Measurements from ENCODE around the gene GTSE1. TPM values are rescaled to one million over a fixed set of nuclear protein-coding genes. Genes with fewer than 3 reads are reported as not detected.

GTSE1 gene
- total and polyA plus RNA-seq, 12 donors, result 0.17 to 4.7 (median 0.35) TPM

GRCh38 chr22:46322711-46323110 is 26.0 kb downstream of the GTSE1 start:
- WGBS, 2 donors, result 96% methylated on average over 15 of the region's 15 CpGs

GRCh38 chr22:46323162-46323561 is 26.5 kb downstream of the GTSE1 start:
- no peaks in the 10 kb centered on the region for H3K9me3 ChIP-seq
- ATAC-seq, result no peak
- TF ChIP-seq CTCF (IDR thresholded peaks at IDR 0.05), result no peak
- no peaks in the 10 kb centered on the region for H3K4me1 ChIP-seq
- peaks cover 0 to 70% (median 0%) of the 10 kb centered on the region in 9 donors for H3K36me3 ChIP-seq
- no peaks in the 10 kb centered on the region for H3K27me3 ChIP-seq
- intact Hi-C loops (cut with DNase I), result no loop called here
- WGBS, 2 donors, result 94 to 97% methylated on average over 19 of the region's 19 CpGs
- H3K4me3 ChIP-seq, result no peak overlapping the region
- DNase-seq, result no peak
- H3K27ac ChIP-seq, result no peak overlapping the region

More at GRCh38 chr22:46322711-46323110, 26.0 kb downstream of the GTSE1 start:
- no peaks in the 10 kb centered on the region for H3K9me3 ChIP-seq
- TF ChIP-seq CTCF (IDR thresholded peaks at IDR 0.05), result no peak
- peaks cover 0 to 73% (median 0%) of the 10 kb centered on the region in 9 donors for H3K36me3 ChIP-seq
- H3K4me3 ChIP-seq, result no peak overlapping the region
- no peaks in the 10 kb centered on the region for H3K27me3 ChIP-seq
- DNase-seq, result no peak
- no peaks in the 10 kb centered on the region for H3K4me1 ChIP-seq
- intact Hi-C loops (cut with DNase I), result no loop called here
- H3K27ac ChIP-seq, result no peak overlapping the region
- no peak for ATAC-seq

GRCh38 chr22:46326066-46326680 is 29.5 kb downstream of the GTSE1 start:
- Histone ChIP-seq H3K4me3 (no peak overlapping the region), H3K4me1 (no peaks in the 10 kb centered on the region), H3K27me3 (no peaks in the 10 kb centered on the region), H3K36me3 (peaks cover 0 to 71% (median 0%) of the 10 kb centered on the region in 9 donors), H3K9me3 (no peaks in the 10 kb centered on the region), H3K27ac (no peak overlapping the region)
- 92 to 93% methylated on average over 23 of the region's 23 CpGs for WGBS, 2 donors
- no peak for TF ChIP-seq CTCF (IDR thresholded peaks at IDR 0.05)
- DNase-seq, result no peak
- no peak for ATAC-seq
- intact Hi-C loops (cut with DNase I), result no loop called here

- Histone ChIP-seq H3K27me3 (no peaks in the 10 kb centered on the region), H3K4me1 (no peaks in the 10 kb centered on the region), H3K27ac (no peak overlapping the region), H3K36me3 (peaks cover 0 to 68% (median 0%) of the 10 kb centered on the region in 9 donors), H3K4me3 (no peak overlapping the region), H3K9me3 (no peaks in the 10 kb centered on the region)
- WGBS, 2 donors, result 95 to 97% methylated on average over 13 of the region's 13 CpGs
- TF ChIP-seq CTCF (IDR thresholded peaks at IDR 0.05), result no peak
- intact Hi-C loops (cut with DNase I), result no loop called here
- DNase-seq (no peak), ATAC-seq (no peak)
These were observed 31.2 kb downstream of the GTSE1 start for GRCh38 chr22:46327691-46328465.
